B cell (primary cell): ENCODE results near the gene IAH1.

ENCODE experiments used
- EZH2 ChIP-seq: IDR thresholded peaks from 2 replicates; pipeline ENCODE4 v1.6.1; 2012; ENCODE audit warnings: borderline replicate concordance, low read depth, mild to moderate bottlenecking, moderate library complexity, low read length; ENCODE audit not compliant: insufficient read depth, poor library complexity, severe bottlenecking
- TF ChIP-seq, protein P1 (sequence below): fragments of 200-600 bp; IDR thresholded peaks from one replicate; pipeline ENCODE4 v1.8.0; 2022; ENCODE audit warnings: antibody characterized with exemption, mild to moderate bottlenecking

DNA sequence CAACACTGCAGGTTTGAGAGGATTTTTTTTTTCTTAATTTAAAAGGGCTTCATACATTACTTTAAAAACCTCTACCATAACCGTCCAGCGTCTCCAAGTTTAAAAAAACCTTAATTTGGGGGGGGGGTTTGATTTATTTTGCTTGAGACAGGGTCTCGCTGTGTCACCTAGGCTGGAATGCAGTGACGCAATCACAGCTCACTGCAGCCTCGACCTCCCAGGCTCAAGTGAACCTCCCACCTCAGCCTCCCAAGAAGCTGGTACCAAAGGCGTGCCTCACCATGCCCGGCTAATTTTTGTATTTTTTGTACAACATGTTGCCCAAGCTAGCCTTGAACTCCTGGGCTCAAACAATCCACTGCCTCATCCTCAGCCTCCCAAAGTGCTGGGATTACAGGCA, 44.4 kb downstream of the IAH1 start:
- TF ChIP-seq, protein P1, sequence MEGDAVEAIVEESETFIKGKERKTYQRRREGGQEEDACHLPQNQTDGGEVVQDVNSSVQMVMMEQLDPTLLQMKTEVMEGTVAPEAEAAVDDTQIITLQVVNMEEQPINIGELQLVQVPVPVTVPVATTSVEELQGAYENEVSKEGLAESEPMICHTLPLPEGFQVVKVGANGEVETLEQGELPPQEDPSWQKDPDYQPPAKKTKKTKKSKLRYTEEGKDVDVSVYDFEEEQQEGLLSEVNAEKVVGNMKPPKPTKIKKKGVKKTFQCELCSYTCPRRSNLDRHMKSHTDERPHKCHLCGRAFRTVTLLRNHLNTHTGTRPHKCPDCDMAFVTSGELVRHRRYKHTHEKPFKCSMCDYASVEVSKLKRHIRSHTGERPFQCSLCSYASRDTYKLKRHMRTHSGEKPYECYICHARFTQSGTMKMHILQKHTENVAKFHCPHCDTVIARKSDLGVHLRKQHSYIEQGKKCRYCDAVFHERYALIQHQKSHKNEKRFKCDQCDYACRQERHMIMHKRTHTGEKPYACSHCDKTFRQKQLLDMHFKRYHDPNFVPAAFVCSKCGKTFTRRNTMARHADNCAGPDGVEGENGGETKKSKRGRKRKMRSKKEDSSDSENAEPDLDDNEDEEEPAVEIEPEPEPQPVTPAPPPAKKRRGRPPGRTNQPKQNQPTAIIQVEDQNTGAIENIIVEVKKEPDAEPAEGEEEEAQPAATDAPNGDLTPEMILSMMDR = no peak
- no peak for TF ChIP-seq EZH2
